ENCODE data around the gene RTKN. TPM values are rescaled to one million over a fixed set of nuclear protein-coding genes. Genes with fewer than 3 reads are reported as not detected.

RTKN gene
- total and polyA plus RNA-seq, 2 of the 13 experiments (the other 11 are each of a cell fraction or from before 2014, with no cell fraction given): 159 to 166 TPM

DNA sequence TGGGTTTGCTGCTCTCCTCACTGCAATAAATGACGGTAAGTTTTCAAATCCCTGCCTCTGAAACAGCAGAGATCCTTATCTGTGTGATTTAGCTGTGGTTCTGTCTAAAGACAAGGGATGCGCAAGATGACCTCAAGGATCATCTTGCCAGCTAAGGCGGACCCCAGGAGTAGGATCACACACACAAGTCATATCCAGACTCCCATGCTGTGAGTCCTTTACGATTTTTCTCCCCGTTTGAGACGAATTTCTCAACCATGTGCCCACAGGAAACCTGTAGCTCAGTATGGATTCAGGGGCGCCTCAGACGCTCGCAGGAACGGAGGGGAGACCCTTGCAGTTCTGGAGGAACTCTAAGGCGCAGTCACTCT is 50.5 kb downstream of the RTKN start (continued):
- TF ChIP-seq FOXO1 (CRISPR knock-in tag; IDR thresholded peaks at IDR 0.05) (peak; percentile 21; the same call in 1 of the 2 replicates), KLF15 (CRISPR knock-in tag; IDR thresholded peaks at IDR 0.05; ENCODE audit: borderline replicate concordance) (no peak), ZBTB21 (CRISPR knock-in tag; IDR thresholded peaks at IDR 0.05) (0 out of 2 replicates have a peak, but pooled peaks have one; percentile 13), ZFY (CRISPR knock-in tag; IDR thresholded peaks at IDR 0.05) (no peak), ZBTB8A (CRISPR knock-in tag; IDR thresholded peaks at IDR 0.05; ENCODE audit: borderline replicate concordance, low read depth) (no peak), ZNF264 (CRISPR knock-in tag; IDR thresholded peaks at IDR 0.05) (0 out of 2 replicates have a peak, but pooled peaks have one; percentile 40), MYNN (CRISPR knock-in tag; IDR thresholded peaks at IDR 0.05; ENCODE audit: low read depth) (0 out of 2 replicates have a peak, but pooled peaks have one; percentile 17), ZBTB3 (CRISPR knock-in tag; IDR thresholded peaks at IDR 0.05; ENCODE audit: borderline replicate concordance, low read depth) (no peak), ZNF543 (CRISPR knock-in tag; IDR thresholded peaks at IDR 0.05) (0 out of 2 replicates have a peak, but pooled peaks have one; percentile 0), RFX1 (IDR thresholded peaks at IDR 0.05) (no peak), PPARG (CRISPR knock-in tag; conservative IDR thresholded peaks at IDR 0.05) (no peak), RELA (CRISPR knock-in tag; IDR thresholded peaks at IDR 0.05) (0 out of 2 replicates have a peak, but pooled peaks have one; percentile 35), ZNF777 (CRISPR knock-in tag; IDR thresholded peaks at IDR 0.05) (no peak), MEIS2 (CRISPR knock-in tag; IDR thresholded peaks at IDR 0.05) (peak; percentile 10; the same call in 1 of the 2 replicates)
- TF ChIP-seq, protein P1, sequence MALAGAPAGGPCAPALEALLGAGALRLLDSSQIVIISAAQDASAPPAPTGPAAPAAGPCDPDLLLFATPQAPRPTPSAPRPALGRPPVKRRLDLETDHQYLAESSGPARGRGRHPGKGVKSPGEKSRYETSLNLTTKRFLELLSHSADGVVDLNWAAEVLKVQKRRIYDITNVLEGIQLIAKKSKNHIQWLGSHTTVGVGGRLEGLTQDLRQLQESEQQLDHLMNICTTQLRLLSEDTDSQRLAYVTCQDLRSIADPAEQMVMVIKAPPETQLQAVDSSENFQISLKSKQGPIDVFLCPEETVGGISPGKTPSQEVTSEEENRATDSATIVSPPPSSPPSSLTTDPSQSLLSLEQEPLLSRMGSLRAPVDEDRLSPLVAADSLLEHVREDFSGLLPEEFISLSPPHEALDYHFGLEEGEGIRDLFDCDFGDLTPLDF (CRISPR knock-in tag; IDR thresholded peaks at IDR 0.05): 0 out of 2 replicates have a peak, but pooled peaks have one; percentile 26
- TF ChIP-seq, protein P2, sequence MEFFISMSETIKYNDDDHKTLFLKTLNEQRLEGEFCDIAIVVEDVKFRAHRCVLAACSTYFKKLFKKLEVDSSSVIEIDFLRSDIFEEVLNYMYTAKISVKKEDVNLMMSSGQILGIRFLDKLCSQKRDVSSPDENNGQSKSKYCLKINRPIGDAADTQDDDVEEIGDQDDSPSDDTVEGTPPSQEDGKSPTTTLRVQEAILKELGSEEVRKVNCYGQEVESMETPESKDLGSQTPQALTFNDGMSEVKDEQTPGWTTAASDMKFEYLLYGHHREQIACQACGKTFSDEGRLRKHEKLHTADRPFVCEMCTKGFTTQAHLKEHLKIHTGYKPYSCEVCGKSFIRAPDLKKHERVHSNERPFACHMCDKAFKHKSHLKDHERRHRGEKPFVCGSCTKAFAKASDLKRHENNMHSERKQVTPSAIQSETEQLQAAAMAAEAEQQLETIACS (CRISPR knock-in tag; IDR thresholded peaks at IDR 0.05): 0 out of 2 replicates have a peak, but pooled peaks have one; percentile 23
- TF ChIP-seq, protein P3, sequence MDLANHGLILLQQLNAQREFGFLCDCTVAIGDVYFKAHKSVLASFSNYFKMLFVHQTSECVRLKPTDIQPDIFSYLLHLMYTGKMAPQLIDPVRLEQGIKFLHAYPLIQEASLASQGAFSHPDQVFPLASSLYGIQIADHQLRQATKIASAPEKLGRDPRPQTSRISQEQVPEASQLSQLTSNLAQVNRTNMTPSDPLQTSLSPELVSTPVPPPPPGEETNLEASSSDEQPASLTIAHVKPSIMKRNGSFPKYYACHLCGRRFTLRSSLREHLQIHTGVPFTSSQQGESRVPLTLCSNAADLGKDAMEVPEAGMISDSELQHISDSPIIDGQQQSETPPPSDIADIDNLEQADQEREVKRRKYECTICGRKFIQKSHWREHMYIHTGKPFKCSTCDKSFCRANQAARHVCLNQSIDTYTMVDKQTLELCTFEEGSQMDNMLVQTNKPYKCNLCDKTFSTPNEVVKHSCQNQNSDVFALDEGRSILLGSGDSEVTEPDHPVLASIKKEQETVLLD (CRISPR knock-in tag; IDR thresholded peaks at IDR 0.05; ENCODE audit: low read depth): 0 out of 2 replicates have a peak, but pooled peaks have one; percentile 16
- TF ChIP-seq, protein P4, sequence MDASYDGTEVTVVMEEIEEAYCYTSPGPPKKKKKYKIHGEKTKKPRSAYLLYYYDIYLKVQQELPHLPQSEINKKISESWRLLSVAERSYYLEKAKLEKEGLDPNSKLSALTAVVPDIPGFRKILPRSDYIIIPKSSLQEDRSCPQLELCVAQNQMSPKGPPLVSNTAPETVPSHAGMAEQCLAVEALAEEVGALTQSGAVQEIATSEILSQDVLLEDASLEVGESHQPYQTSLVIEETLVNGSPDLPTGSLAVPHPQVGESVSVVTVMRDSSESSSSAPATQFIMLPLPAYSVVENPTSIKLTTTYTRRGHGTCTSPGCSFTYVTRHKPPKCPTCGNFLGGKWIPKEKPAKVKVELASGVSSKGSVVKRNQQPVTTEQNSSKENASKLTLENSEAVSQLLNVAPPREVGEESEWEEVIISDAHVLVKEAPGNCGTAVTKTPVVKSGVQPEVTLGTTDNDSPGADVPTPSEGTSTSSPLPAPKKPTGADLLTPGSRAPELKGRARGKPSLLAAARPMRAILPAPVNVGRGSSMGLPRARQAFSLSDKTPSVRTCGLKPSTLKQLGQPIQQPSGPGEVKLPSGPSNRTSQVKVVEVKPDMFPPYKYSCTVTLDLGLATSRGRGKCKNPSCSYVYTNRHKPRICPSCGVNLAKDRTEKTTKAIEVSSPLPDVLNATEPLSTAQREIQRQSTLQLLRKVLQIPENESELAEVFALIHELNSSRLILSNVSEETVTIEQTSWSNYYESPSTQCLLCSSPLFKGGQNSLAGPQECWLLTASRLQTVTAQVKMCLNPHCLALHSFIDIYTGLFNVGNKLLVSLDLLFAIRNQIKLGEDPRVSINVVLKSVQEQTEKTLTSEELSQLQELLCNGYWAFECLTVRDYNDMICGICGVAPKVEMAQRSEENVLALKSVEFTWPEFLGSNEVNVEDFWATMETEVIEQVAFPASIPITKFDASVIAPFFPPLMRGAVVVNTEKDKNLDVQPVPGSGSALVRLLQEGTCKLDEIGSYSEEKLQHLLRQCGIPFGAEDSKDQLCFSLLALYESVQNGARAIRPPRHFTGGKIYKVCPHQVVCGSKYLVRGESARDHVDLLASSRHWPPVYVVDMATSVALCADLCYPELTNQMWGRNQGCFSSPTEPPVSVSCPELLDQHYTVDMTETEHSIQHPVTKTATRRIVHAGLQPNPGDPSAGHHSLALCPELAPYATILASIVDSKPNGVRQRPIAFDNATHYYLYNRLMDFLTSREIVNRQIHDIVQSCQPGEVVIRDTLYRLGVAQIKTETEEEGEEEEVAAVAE (CRISPR knock-in tag; IDR thresholded peaks at IDR 0.05; ENCODE audit: borderline replicate concordance): 0 out of 2 replicates have a peak, but pooled peaks have one; percentile 10
- TF ChIP-seq, protein P5, sequence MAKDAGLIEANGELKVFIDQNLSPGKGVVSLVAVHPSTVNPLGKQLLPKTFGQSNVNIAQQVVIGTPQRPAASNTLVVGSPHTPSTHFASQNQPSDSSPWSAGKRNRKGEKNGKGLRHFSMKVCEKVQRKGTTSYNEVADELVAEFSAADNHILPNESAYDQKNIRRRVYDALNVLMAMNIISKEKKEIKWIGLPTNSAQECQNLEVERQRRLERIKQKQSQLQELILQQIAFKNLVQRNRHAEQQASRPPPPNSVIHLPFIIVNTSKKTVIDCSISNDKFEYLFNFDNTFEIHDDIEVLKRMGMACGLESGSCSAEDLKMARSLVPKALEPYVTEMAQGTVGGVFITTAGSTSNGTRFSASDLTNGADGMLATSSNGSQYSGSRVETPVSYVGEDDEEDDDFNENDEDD (CRISPR knock-in tag; IDR thresholded peaks at IDR 0.05; ENCODE audit: borderline replicate concordance): 0 out of 2 replicates have a peak, but pooled peaks have one; percentile 24
- TF ChIP-seq, protein P6, sequence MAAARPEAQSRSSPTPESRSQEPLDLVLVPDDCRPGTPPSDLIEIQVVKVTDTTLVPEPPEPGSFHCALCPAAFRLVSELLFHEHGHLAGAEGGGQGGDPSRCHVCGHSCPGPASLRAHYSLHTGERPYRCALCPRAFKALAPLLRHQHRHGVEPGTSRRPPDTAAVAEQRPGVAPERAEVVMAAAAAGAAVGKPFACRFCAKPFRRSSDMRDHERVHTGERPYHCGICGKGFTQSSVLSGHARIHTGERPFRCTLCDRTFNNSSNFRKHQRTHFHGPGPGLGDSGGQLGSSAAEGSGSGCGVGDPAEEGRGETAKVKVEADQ (CRISPR knock-in tag; IDR thresholded peaks at IDR 0.05; ENCODE audit: borderline replicate concordance): peak; percentile 67; the same call in 1 of the 2 replicates
